ENCODE measurements around the gene HOMER3.

- TF ChIP-seq EZH2phosphoT487 (IDR thresholded peaks at IDR 0.05): no peak
- TF ChIP-seq EZH2 (IDR thresholded peaks at IDR 0.05): no peak
- no peak for TF ChIP-seq CTCF (IDR thresholded peaks at IDR 0.05)
Observed at GRCh38 chr19:18987456-18987855, 46.4 kb upstream of the HOMER3 start.
